Esophagus squamous epithelium (tissue), 4 donors: Measurements from ENCODE around the gene GFOD2.

ENCODE experiments used
- POLR2A ChIP-seq, 4 donors: fragments of 450-650 bp; IDR thresholded peaks; one replicate each; pipeline ENCODE4 v1.6.1; 2017; ENCODE audit warnings: antibody characterized with exemption in 4 of 4, mild to moderate bottlenecking in 4 of 4, moderate library complexity in 3 of 4
- TF ChIP-seq, protein P1 (sequence below), 6 experiments: fragments of 450-650 bp in 4 of 6; fragments of 200-600 bp in 2 of 6; sonication (generic) in 2 of 6; IDR thresholded peaks; one replicate each; pipeline ENCODE4 v1.5.1; 2016 to 2019; ENCODE audit warnings: antibody characterized with exemption in 6 of 6, mild to moderate bottlenecking in 4 of 6, moderate library complexity in 4 of 6

DNA sequence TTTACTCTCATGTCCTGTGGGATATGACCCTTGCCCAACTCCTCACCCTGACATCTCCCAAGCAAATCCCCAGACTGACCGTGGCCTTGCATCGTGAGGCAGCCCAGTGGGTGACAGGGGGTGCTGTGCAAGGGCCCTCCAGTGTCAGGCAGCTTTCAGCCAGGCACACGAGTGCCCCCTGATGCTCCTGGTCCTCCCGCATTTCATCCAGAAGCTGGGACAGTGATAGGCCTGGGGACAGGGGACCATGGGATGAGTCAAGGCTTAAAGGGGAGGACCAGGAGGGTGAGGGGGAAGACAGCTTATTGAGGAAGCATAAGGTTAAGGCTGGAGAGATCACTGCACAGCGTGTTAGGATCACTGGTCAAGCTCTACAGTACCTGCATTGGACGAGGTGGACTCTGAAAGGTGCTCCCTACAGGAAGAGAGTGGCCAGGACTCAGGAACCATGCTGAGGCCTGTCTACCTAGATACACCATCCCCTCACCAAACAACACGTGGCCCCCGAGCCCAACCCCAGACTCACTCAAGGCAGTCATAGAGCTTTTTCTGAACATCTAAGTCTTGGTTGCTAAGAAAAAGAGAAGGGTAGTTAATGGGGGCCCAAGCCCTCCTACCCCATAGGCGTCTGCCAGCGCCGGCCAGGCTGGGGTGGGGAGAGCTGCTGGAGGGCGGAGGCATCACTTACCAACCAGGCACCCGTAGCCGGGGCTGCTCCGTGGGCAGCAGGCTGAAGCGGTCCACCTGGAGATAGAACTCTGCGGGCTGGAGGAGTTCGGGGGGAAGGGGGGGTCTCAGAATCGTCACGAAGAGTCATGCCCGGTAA is 60.1 kb downstream of the GFOD2 start:
- TF ChIP-seq, protein P1, sequence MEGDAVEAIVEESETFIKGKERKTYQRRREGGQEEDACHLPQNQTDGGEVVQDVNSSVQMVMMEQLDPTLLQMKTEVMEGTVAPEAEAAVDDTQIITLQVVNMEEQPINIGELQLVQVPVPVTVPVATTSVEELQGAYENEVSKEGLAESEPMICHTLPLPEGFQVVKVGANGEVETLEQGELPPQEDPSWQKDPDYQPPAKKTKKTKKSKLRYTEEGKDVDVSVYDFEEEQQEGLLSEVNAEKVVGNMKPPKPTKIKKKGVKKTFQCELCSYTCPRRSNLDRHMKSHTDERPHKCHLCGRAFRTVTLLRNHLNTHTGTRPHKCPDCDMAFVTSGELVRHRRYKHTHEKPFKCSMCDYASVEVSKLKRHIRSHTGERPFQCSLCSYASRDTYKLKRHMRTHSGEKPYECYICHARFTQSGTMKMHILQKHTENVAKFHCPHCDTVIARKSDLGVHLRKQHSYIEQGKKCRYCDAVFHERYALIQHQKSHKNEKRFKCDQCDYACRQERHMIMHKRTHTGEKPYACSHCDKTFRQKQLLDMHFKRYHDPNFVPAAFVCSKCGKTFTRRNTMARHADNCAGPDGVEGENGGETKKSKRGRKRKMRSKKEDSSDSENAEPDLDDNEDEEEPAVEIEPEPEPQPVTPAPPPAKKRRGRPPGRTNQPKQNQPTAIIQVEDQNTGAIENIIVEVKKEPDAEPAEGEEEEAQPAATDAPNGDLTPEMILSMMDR (IDR thresholded peaks at IDR 0.05) = no peak
- no peak for TF ChIP-seq POLR2A (IDR thresholded peaks at IDR 0.05)
